ENCODE data around the gene CRAT.

GRCh38 chr9:129059796-129060785, 50.5 kb downstream of the CRAT start:
- TF ChIP-seq, protein P1, sequence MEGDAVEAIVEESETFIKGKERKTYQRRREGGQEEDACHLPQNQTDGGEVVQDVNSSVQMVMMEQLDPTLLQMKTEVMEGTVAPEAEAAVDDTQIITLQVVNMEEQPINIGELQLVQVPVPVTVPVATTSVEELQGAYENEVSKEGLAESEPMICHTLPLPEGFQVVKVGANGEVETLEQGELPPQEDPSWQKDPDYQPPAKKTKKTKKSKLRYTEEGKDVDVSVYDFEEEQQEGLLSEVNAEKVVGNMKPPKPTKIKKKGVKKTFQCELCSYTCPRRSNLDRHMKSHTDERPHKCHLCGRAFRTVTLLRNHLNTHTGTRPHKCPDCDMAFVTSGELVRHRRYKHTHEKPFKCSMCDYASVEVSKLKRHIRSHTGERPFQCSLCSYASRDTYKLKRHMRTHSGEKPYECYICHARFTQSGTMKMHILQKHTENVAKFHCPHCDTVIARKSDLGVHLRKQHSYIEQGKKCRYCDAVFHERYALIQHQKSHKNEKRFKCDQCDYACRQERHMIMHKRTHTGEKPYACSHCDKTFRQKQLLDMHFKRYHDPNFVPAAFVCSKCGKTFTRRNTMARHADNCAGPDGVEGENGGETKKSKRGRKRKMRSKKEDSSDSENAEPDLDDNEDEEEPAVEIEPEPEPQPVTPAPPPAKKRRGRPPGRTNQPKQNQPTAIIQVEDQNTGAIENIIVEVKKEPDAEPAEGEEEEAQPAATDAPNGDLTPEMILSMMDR (IDR thresholded peaks at IDR 0.05; ENCODE audit: borderline replicate concordance, extremely low read depth, low read length, poor library complexity, severe bottlenecking), result no peak
- no peak for TF ChIP-seq EZH2 (IDR thresholded peaks at IDR 0.05; ENCODE audit: borderline replicate concordance, low read depth, low read length, severe bottlenecking)
